ENCODE results near the gene ADAM17. TPM values are rescaled to one million over a fixed set of nuclear protein-coding genes. Genes with fewer than 3 reads are reported as not detected.

The ADAM17 gene
- total RNA-seq, 4 donors from 2014 or later = 30.6 to 50.9 (median 42.6) TPM

GRCh38 chr2:9484533-9484932 lies 71.1 kb downstream of the ADAM17 start:
- WGBS, 2 donors = 79 to 87% methylated on average over 5 of the region's 5 CpGs
- H3K27ac ChIP-seq = no peak overlapping the region
- no peak for DNase-seq (ENCODE audit: low spot score in 2 of 2)
- H3K9me3 ChIP-seq = no peaks in the 10 kb centered on the region
- H3K36me3 ChIP-seq = peaks cover 0 to 99% (median 55%) of the 10 kb centered on the region in 3 donors
- no peak for TF ChIP-seq POLR2A (IDR thresholded peaks at IDR 0.05)
- no peak for TF ChIP-seq EP300 (IDR thresholded peaks at IDR 0.05)
- TF ChIP-seq CTCF (IDR thresholded peaks at IDR 0.05) = no peak
- H3K27me3 ChIP-seq = no peaks in the 10 kb centered on the region
- peaks cover 0 to 6% (median 0%) of the 10 kb centered on the region in 4 donors for H3K4me1 ChIP-seq
- H3K4me3 ChIP-seq = no peak overlapping the region

GRCh38 chr2:9483107-9483506 lies 72.5 kb downstream of the ADAM17 start:
- H3K27ac ChIP-seq = no peak overlapping the region
- H3K4me3 ChIP-seq = no peak overlapping the region
- TF ChIP-seq POLR2A (IDR thresholded peaks at IDR 0.05) = no peak
- TF ChIP-seq EP300 (IDR thresholded peaks at IDR 0.05) = no peak
- no peak for TF ChIP-seq CTCF (IDR thresholded peaks at IDR 0.05)
- peaks cover 0 to 94% (median 55%) of the 10 kb centered on the region in 3 donors for H3K36me3 ChIP-seq
- peaks cover 0 to 10% (median 0%) of the 10 kb centered on the region in 4 donors for H3K4me1 ChIP-seq
- no peaks in the 10 kb centered on the region for H3K27me3 ChIP-seq
- DNase-seq (ENCODE audit: low spot score in 2 of 2) = no peak
- no peaks in the 10 kb centered on the region for H3K9me3 ChIP-seq

GRCh38 chr2:9480157-9480556 lies 75.5 kb downstream of the ADAM17 start:
- DNase-seq (ENCODE audit: low spot score in 2 of 2) = no peak
- Histone ChIP-seq H3K4me1 (peaks cover 0 to 37% (median 10%) of the 10 kb centered on the region in 4 donors), H3K36me3 (peaks cover 0 to 70% (median 34%) of the 10 kb centered on the region in 3 donors), H3K4me3 (no peak overlapping the region), H3K27me3 (no peaks in the 10 kb centered on the region), H3K27ac (no peak overlapping the region), H3K9me3 (no peaks in the 10 kb centered on the region)
- WGBS, 2 donors = 89 to 95% methylated on average over 4 of the region's 4 CpGs
- TF ChIP-seq POLR2A (IDR thresholded peaks at IDR 0.05) (no peak), EP300 (IDR thresholded peaks at IDR 0.05) (no peak), CTCF (IDR thresholded peaks at IDR 0.05) (no peak)

- H3K27me3 ChIP-seq = no peaks in the 10 kb centered on the region
- 53 to 68% methylated on average over 3 of the region's 3 CpGs for WGBS, 2 donors
- H3K27ac ChIP-seq = peak overlapping the region in 1 of 4 donors; percentile 44
- peaks cover 0 to 43% (median 15%) of the 10 kb centered on the region in 4 donors for H3K4me1 ChIP-seq
- DNase-seq (ENCODE audit: low spot score in 2 of 2) = no peak
- peaks cover 0 to 54% (median 20%) of the 10 kb centered on the region in 3 donors for H3K36me3 ChIP-seq
- TF ChIP-seq EP300 (IDR thresholded peaks at IDR 0.05) = no peak
- no peak for TF ChIP-seq POLR2A (IDR thresholded peaks at IDR 0.05)
- H3K9me3 ChIP-seq = no peaks in the 10 kb centered on the region
- no peak overlapping the region for H3K4me3 ChIP-seq
These were observed 77.1 kb downstream of the ADAM17 start for GRCh38 chr2:9478526-9478925.

GRCh38 chr2:9477914-9478313 lies 77.7 kb downstream of the ADAM17 start:
- Histone ChIP-seq H3K36me3 (peaks cover 0 to 47% (median 18%) of the 10 kb centered on the region in 3 donors), H3K9me3 (no peaks in the 10 kb centered on the region), H3K27ac (peak overlapping the region in 1 of 4 donors; percentile 13), H3K4me1 (peaks cover 0 to 47% (median 16%) of the 10 kb centered on the region in 4 donors), H3K4me3 (no peak overlapping the region), H3K27me3 (no peaks in the 10 kb centered on the region)
- WGBS, 2 donors = 78 to 79% methylated on average over 7 of the region's 7 CpGs
- no peak for DNase-seq (ENCODE audit: low spot score in 2 of 2)
- TF ChIP-seq CTCF (IDR thresholded peaks at IDR 0.05) = no peak
- TF ChIP-seq EP300 (IDR thresholded peaks at IDR 0.05) = no peak
- no peak for TF ChIP-seq POLR2A (IDR thresholded peaks at IDR 0.05)
